ENCODE measurements around the gene LRRC8E. TPM values are rescaled to one million over a fixed set of nuclear protein-coding genes. Genes with fewer than 3 reads are reported as not detected.
"Not testable (repeated sequence)": the region's sequence is repeated elsewhere in the genome, so short reads cannot be mapped to it uniquely, and the experiment has no call there.

The LRRC8E gene
- total RNA-seq, 4 donors from 2014 or later: 27.3 to 31.8 (median 29.8) TPM

DNA sequence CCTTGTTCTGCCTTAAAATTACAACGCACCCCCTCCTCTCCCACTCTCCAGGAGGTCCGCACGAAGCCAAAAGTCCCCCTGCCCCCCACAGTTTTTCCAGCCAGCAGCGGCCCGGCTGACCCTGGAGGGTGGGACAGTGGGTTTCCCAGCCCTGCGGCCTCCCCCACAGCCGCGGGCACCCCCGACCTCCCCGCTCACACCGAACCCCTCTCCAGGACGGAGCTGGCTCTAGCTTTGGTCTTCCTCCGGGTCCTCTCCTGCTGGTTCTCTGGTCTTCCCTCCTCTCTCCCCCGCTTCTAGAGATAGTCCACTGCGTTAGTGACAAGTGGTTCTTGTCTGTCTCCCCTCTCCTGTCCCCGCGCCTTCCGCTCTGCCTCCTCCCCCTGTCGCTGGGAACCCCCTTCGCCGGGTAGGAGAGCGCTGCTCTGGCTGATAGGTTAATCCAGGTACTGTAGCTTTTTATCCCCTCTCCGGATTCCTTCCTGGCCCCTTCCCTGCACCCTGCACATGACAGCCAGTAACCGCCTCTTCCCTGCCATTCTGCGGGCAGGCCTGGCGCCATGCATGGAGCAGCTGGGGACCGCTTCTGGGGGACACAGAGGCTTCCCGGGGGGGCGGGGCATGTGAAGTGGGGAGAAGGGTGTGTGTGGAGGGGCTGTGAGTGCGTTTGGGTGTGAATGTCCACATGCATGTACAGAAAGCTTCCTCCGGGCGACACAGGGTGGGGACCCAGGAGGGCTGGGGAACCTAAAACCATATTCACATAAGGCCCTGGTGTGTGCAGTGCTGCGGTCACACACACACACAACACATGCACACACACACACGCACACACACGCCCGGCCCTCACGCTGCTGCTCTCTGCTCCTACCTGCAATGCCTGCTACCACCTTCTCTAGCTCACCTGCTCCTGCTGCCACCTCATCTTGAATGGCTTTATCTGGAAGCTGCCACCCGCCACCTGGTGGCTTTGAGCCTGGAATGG, 31.3 kb upstream of the LRRC8E start:
- intact Hi-C loops (cut with DNase I; ENCODE audit: low total_unique reads): loop anchor here (10.0 kb wide), 1 partner anchor 148 kb away; the partner anchor contains the start of gene ELAVL1

DNA sequence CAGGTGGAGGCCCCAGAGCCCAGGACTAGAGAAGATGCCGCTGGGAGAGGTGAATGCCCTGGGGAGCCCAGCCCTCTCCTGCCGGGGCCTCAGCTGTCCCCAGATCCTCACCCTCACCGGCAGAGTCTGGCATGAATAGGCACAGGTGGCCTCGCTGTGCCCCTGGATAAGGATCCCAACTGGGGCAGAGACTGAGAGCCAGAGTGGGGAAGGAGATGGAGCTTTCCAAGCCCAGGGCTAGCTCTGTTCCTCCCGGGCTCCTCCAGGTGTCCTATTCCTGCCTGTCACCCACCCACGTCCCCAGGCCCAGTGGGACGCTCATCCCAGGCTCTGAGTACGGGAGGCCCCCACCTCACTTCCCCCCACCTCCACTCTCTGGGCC, 30.6 kb upstream of the LRRC8E start:
- H3K4me3 ChIP-seq (ENCODE audit: low read depth, poor library complexity, severe bottlenecking): no peak overlapping the region
- intact Hi-C loops (cut with DNase I; ENCODE audit: low total_unique reads): loop anchor here (10.0 kb wide), 1 partner anchor 147 kb away; the partner anchor contains the start of gene ELAVL1
- 84 to 93% methylated on average over 5 to 7 of the region's 8 CpGs for WGBS, 2 donors
- TF ChIP-seq POLR2A (IDR thresholded peaks at IDR 0.05) (no peak), CTCF (IDR thresholded peaks at IDR 0.05) (no peak)
- no peak for DNase-seq (ENCODE audit: low spot score in 2 of 2)

More for the DNA sequence above, 31.3 kb upstream of the LRRC8E start:
- DNase-seq (ENCODE audit: low spot score in 2 of 2): no peak
- 88 to 89% methylated on average over 38 of the region's 38 CpGs for WGBS, 2 donors
- TF ChIP-seq POLR2A (IDR thresholded peaks at IDR 0.05) (no peak), CTCF (IDR thresholded peaks at IDR 0.05) (no peak)
- no peak overlapping the region for H3K4me3 ChIP-seq (ENCODE audit: low read depth, poor library complexity, severe bottlenecking)

DNA sequence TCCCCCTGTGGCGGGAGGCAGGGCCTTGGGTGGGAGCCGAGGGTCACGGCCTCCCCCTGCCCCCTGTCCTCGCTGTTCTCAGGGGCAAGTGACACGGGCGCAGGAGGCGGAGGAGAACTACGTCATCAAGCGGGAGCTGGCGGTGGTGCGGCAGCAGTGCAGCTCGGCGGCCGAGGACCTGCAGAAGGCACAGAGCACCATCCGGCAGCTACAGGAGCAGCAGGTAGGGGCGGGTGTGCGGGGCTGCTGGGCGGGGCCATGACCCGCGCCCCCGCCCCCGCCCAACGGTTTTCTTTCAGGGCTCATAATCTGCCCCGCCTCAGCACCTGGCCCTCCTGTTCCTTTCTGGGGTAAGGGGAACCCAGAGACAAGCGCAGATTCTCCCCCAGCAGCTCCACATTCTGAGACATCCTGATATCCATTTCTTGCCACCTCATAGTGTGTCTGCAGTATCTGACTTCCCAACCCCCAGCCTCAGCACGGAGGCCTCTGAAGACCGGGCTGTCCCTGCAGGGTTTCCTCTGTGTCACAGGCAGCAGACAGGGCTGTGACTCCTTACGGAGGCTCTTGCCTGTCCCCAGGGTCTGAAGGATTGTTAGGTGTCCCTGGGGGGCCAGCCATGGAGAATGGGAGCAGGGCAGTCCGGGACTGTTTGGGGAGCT, 30.1 kb upstream of the LRRC8E start:
- intact Hi-C loops (cut with DNase I; ENCODE audit: low total_unique reads): loop anchor here (10.0 kb wide), 1 partner anchor 147 kb away; the partner anchor contains the start of gene ELAVL1
- WGBS, 2 donors: 65 to 82% methylated on average over 13 to 19 of the region's 29 CpGs

DNA sequence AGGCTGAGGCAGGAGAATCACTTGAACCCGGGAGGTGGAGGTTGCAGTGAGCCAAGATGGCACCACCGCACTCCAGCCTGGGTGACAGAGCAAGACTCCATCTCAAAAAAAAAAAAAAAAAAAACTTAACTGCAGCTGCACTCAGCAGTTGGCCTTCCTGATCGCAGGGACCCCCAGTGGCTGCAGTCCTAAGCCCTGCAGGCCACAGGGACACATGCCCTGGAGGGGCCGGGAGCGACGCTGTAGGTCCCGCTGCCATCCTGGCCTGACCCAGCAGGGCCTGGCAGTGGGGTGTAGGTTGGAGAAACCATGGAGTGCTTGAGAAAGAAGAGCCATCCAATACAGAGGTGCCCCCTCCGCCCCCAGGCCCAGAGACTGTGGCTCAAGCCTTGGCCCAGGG, 29.2 kb upstream of the LRRC8E start:
- not testable (repeated sequence) for H3K4me3 ChIP-seq (ENCODE audit: low read depth, poor library complexity, severe bottlenecking); DNase-seq (ENCODE audit: low spot score in 2 of 2)
- intact Hi-C loops (cut with DNase I; ENCODE audit: low total_unique reads): loop anchor here (10.0 kb wide), 1 partner anchor 146 kb away; the partner anchor contains the start of gene ELAVL1
- WGBS, 2 donors: 97 to 98% methylated on average over 8 of the region's 8 CpGs

More for the DNA sequence above, 30.1 kb upstream of the LRRC8E start:
- no peak for TF ChIP-seq POLR2A (IDR thresholded peaks at IDR 0.05)
- TF ChIP-seq CTCF (IDR thresholded peaks at IDR 0.05): no peak
- DNase-seq (ENCODE audit: low spot score in 2 of 2): no peak
- no peak overlapping the region for H3K4me3 ChIP-seq (ENCODE audit: low read depth, poor library complexity, severe bottlenecking)

DNA sequence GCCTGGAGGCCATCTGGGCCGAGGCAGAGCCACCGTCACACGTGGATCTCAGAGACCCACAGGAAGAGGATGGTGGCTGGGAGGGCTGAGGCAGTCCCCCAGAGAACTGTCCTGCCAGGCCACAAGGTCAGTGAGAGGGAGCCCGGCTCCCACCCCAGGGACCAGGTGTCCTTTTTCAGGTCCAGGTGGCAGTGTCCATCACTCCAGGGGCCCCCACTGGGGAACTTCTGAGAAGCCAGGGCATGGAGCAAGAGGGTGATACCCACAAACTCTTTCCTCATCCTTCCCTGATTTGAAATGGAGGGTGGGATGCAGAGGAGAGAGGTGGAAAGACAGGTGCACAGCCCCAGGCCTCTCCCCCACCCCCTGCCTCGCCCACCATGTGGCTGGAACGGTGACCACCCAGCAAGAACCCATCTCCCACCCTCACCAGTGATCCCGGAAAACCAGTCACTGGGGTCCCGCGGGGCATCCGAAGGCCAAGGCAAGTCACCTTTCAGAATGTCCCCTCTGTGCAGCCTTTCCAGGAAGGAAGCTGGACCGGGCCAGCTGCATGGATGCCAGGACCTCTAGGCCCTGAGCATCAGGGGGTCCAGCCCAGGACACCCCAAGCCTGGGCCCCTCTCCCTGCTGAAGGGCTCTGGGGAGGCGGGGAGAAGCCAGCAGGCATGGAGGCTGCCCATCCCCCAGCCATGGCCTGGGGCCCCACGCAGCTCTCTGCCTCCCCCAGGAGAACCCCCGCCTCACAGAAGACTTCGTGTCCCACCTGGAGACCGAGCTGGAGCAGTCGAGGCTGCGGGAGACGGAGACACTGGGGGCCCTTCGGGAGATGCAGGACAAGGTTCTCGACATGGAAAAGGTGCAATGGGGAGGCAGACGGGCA, 28.2 kb upstream of the LRRC8E start:
- WGBS, 2 donors: 90 to 95% methylated on average over 21 to 22 of the region's 22 CpGs
- TF ChIP-seq CTCF (IDR thresholded peaks at IDR 0.05) (no peak), POLR2A (IDR thresholded peaks at IDR 0.05) (no peak)
- DNase-seq (ENCODE audit: low spot score in 2 of 2): no peak
- intact Hi-C loops (cut with DNase I; ENCODE audit: low total_unique reads): loop anchor here (10.0 kb wide), 1 partner anchor 145 kb away; the partner anchor contains the start of gene ELAVL1
- H3K4me3 ChIP-seq (ENCODE audit: low read depth, poor library complexity, severe bottlenecking): no peak overlapping the region
